HL-60/S4 (cell line): ENCODE measurements around the gene ACAN.

Experiments used
- in situ Hi-C: fragments of 300-500 bp; cut with MboI; formaldehyde crosslinking; loops from 2 replicates; pipeline ENCODE4 v1.14.3; 2022; ENCODE audit warnings: low sequenced_read_pairs

ACAN gene

DNA sequence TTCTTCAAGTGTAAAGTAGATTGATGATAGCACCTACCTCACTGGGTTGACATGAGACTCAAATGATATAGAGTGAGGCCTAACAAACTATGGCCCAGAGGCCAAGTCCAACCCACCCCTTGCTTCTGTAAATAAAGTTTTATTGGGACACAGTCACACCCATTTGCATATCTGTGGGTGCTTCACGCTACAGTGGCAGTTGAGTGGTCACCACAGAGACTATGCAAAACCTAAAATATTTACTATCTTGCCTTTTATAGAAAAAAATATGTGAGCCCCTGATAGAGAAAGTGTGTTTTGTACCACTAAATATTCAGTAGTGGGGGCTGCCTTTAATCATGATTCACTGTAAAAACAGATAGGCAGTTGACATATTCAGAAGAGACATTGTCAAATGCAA is 38.0 kb downstream of the ACAN start:
- in situ Hi-C loops, result no loop called here

DNA sequence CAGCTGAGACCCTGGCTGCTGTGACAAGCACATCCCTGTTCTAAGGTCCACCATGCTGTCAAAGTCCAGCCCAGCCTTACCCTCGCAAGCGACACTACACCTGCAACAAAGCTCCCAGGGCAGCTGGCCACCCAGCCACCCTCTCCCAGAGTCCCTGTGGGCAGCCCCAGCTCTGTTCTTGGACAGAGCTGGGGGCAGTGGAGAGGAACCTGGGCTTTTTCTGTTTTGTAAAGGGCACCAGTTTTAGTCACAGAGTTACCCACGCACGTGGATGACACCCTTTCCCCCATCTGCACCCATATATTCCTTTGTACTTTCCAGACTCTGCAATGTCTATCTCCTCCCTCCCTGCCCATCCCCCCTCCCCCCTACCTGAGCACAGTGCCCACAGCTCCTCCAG is 38.9 kb downstream of the ACAN start:
- in situ Hi-C loops, result no loop called here

DNA sequence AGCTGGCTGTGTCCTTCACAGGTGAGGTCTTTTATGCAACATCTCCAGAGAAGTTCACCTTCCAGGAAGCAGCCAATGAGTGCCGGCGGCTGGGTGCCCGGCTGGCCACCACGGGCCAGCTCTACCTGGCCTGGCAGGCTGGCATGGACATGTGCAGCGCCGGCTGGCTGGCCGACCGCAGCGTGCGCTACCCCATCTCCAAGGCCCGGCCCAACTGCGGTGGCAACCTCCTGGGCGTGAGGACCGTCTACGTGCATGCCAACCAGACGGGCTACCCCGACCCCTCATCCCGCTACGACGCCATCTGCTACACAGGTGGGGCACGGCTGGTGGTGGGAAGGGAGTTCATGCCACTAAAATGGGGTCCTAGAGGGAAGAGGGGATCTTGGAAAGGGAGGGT is 40.1 kb downstream of the ACAN start:
- in situ Hi-C loops, result no loop called here

DNA sequence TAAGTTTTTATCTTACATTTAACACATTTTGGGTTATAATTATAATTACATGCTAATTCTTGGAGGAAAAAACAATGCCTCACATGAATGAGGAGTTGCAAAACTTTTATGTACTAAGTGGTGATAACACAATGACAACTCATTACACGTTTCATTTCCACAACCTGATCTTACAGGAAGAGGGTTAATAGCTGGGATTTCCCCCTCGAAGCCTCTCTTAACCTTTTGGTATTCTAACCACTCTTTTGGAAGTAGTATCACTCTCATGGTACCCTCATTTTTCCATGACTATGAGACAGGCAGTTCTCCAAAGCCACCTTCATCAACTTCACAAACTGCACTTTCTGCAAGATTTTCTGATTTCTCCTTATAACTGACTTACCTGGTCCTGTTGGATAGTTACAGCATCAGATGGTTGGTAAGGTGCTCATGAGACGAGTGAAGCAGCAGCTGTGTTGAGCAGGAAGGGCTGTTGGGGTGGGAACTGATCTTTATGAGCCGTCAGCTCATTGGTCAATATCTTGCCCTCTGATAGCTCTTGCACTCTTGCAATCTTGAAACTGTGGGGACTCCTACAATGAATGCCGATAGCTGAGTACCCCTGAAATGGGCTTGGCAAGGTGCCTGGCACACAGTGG is 41.6 kb downstream of the ACAN start:
- in situ Hi-C loops, result no loop called here

DNA sequence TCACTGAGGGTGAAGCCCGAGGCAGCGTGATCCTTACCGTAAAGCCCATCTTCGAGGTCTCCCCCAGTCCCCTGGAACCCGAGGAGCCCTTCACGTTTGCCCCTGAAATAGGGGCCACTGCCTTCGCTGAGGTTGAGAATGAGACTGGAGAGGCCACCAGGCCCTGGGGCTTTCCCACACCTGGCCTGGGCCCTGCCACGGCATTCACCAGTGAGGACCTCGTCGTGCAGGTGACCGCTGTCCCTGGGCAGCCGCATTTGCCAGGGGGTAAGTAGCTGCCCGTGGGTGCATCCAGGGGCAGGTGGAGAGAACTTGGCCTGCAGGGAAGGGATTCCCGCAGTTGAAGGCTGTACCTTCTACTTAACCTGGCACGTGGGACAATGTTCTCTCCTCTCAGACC is 42.4 kb downstream of the ACAN start:
- in situ Hi-C loops, result no loop called here

DNA sequence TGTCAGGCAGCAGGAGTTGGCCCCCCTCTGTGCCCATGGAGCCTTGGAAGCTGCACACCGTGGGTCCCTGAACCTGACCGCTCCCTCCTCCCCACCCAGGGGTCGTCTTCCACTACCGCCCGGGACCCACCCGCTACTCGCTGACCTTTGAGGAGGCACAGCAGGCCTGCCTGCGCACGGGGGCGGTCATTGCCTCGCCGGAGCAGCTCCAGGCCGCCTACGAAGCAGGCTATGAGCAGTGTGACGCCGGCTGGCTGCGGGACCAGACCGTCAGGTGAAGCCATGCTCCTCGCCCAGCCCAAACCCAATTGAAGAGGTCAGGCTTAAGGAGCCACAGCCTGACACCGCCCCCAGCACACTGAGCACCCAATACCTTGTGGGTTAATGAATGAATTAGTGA is 43.9 kb downstream of the ACAN start:
- in situ Hi-C loops, result no loop called here

DNA sequence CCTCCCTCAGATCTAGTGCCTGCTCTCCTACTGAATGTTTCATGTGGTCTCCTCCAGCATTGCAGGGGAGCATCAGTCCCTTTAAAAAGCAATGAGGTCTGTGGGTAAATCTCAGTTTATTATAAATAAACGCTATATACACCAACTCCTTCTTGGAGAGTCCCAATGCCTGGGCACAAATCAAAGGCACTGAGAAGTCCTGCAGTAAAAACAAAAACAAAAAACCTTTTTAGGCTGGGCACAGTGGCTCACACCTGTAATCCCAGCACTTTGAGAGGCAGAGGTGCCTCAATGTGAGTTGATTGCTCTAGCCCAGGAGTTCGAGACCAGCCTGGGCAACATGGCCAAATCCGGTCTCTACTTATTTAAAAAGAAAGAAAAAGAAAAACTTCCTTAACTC is 45.0 kb downstream of the ACAN start:
- in situ Hi-C loops, result no loop called here

DNA sequence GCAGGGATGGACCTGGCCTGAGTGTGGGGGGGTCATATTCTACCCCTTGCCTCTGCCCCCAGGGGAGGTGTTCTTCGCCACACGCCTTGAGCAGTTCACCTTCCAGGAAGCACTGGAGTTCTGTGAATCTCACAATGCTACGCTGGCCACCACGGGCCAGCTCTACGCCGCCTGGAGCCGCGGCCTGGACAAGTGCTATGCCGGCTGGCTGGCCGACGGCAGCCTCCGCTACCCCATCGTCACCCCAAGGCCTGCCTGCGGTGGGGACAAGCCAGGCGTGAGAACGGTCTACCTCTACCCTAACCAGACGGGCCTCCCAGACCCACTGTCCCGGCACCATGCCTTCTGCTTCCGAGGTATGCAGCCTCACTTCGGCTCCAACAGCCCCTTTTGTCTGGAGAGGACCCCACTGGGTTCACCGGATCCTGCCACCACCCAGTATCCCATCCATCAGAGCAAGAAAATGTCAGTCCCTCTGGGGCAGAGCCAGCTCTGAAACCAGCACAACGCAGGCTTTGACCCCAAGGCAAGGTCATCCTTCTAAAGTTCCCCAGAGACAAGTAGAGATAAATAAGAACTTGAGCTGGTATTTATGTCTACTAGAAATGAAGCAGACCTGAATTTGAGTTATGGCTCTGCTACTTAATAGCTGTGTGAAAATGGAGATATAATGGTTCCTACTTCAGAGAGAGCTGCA is 46.3 kb downstream of the ACAN start:
- in situ Hi-C loops, result no loop called here

DNA sequence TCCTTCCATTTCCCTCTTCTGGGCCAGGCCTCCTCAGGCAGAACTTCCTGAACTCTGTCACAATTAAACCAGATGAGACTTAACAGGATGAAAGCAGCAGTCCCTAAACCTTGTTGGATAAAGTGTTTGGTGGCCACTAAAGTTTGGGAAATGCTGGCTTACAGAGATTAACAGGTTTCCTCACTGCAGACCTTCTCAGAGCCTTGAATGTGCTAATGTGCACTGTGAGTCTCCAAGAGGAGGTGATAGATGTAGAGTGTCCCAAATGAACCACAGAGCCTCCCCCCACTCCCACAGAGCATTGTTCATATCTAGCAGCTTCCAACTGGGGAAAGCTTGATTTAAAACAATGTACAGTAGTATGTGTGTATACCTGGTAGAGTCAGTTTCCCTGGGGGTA is 49.2 kb downstream of the ACAN start:
- in situ Hi-C loops, result no loop called here

DNA sequence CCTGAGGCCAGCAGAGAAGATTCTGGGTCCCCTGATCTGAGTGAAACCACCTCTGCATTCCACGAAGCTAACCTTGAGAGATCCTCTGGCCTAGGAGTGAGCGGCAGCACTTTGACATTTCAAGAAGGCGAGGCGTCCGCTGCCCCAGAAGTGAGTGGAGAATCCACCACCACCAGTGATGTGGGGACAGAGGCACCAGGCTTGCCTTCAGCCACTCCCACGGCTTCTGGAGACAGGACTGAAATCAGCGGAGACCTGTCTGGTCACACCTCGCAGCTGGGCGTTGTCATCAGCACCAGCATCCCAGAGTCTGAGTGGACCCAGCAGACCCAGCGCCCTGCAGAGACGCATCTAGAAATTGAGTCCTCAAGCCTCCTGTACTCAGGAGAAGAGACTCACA is 55.7 kb downstream of the ACAN start:
- in situ Hi-C loops, result no loop called here

DNA sequence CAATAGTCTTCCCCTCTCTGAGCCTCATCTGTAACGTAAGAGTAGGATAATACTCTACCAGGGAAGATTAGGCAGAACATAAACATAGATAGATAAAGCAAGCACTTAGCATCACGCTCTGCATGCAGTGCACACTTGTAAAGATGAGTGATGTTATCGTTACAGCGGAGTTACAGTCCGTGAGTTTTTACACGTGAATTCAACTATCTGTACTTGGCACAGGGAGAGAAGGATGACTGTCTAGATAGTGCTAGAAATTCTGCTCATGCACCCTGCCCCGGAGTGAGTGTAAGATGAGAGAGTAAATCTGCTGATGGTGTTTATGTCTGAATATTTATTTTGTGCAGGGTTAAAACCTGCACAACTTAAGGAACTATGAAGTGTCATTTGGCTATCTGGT is 56.3 kb downstream of the ACAN start:
- in situ Hi-C loops, result no loop called here

DNA sequence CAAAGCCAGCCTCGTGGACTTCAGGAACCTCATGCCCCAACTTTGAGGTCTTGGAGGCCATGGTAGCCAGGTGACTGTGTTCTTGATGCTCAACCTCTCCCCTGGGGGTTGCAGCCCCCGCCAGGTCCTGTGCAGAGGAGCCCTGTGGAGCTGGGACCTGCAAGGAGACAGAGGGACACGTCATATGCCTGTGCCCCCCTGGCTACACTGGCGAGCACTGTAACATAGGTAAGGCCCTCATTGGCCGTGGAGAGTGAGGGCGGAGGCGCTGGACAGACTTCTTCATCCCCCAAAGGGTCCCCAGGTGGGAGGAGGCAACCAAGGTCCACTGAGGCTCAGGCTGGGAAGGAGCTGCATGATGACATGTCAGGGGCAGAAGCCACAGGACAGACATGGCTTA is 57.0 kb downstream of the ACAN start:
- in situ Hi-C loops, result no loop called here

DNA sequence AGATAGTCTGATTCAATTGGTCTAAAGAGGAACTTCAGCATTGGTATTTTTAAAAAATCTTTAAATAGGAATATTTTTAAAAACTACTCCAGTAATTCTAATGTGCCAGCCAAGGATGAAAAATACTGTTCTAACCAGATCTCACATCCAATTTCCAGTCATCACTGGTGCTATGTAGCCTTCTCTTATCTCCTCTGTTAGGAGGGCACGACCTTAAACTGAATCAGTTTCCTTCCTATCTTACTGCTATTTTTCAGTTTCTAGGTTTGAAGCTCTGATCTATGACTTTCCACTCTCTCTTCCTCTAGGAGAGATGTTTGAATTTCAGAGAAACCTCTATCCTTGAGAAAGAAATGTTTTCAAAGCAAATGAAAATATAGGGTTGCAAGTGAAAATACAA is 60.2 kb downstream of the ACAN start:
- in situ Hi-C loops, result no loop called here

DNA sequence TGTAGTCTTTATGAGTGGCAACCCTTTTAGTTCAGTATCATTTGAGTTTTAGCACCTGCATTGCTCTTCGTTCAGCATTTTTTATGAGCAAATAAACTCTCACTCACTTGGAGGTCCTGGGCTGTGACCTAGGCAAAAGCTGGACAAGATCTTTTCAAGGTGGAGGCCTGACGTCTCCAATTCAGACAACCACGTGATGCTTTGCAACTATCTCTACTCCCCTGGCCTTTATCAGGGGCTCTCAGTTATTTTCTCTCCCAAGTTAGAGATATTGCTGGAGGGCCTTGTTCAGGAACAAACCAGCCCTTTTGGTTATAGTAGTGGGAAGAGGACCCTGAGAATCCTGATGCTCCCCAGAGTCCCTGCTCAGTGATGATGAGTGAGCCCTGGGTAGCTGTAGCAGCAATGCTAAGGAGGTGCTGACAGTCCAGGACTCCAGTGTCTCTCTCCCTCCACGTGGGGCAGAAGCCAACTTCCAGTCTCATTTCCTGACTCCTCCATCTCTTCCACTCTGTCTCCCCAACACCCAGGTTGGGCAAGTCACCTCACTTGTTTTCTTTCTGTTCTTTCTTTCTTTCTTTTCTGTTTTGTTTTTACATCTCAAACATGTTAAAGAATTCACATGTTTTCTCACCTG is 61.7 kb downstream of the ACAN start:
- in situ Hi-C loops, result no loop called here

DNA sequence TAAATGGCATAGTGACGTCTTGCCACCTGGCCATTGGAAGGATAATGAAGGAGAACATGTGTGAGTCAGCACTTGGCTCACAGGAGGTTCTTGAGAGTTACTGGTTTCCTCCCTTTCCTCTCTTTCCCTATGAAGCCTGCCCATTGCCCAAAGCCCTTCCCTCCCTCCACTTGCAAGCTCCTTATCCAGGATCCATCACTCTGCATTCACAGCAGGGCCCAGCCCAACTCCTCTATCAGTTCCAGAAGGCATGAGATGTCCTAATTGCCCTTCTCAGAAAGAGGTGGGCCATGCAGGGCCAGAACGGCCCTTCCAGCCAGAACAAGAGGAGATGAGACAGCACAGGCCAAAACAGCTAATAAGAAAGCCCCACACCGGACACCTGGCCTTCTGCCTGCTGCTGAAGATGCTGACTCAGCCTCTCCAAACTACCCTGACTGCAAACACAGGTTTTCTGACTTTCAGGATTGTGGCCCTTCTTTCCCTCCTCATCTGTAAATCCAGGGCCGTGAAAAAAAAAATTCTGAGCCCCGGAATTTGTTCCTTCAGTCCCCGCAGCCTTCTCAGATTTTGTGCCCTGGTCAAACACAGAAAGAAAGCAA is 62.4 kb downstream of the ACAN start:
- in situ Hi-C loops, result no loop called here

DNA sequence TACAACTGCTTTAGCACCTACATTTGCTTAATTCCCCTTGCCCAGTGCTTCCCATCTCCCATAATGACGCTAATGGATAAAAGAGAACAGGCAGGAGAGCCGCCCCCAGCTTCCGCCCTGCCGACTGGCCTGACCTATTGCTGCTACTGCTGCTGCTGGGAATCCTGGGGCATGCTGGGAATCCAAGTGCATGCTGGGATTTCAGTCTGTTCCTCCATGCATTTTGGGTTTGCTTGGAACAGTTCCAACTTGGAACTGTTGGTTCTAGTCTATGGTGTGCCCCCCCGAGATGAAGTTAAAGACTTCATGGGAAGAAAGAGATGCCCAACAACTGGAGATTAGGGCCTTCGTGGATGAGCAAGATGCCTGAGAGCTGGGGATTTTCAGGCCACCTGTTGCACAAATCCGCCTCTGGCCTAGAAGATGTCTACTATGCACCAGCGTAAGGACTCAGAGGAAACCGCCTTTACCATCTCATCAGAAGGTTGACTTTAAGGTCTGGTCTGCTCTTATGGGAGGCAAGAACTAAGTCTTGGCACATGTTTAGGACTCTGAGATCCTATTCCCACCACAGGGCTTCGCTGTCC is 63.2 kb downstream of the ACAN start:
- in situ Hi-C loops, result no loop called here

DNA sequence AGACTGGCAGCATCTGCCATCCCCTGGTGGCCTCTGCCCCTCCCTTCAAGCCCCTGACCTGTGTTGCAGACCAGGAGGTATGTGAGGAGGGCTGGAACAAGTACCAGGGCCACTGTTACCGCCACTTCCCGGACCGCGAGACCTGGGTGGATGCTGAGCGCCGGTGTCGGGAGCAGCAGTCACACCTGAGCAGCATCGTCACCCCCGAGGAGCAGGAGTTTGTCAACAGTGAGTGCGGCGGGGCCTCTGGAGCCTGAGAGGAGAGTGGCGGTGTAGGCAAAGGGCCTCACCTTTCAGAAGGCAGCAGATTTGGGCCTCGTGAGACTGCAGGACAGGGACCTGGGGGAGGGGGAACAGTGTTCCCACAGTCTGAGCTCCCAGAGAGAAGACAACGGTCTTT is 68.1 kb downstream of the ACAN start:
- in situ Hi-C loops, result no loop called here

DNA sequence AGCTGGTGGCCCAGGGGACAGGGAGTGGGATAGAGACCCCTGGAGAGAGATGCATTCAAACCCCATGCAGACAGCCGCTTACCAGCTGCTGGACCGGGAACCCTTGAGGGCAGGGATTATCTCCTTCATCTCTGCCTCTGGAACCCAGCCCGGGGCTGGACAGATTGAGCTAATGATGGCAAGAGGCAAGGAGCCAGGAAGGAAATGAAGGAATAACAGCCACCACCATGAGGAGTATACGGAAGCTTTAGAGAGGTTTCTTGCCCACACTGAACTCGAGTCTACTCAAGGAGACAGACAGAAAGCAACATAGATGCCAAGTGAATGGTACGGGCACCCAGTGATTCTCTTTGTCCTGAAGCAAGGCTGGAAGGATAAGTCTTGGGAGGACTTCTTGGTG is 68.9 kb downstream of the ACAN start:
- in situ Hi-C loops, result no loop called here

DNA sequence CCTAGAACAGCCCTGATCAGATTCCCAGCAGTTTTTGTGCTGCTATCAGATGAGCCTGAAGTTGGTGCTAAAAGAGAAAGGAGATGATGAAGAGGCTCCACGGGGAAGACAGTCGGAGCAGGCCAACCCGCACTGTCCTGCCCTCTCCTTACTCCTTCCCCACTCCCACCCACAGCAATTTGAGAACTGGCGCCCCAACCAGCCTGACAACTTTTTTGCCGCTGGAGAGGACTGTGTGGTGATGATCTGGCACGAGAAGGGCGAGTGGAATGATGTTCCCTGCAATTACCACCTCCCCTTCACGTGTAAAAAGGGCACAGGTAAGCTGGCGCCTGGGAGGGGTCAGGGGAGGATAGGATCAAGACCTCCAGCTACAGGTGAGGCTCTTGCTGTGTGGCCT is 69.5 kb downstream of the ACAN start:
- in situ Hi-C loops, result no loop called here

DNA sequence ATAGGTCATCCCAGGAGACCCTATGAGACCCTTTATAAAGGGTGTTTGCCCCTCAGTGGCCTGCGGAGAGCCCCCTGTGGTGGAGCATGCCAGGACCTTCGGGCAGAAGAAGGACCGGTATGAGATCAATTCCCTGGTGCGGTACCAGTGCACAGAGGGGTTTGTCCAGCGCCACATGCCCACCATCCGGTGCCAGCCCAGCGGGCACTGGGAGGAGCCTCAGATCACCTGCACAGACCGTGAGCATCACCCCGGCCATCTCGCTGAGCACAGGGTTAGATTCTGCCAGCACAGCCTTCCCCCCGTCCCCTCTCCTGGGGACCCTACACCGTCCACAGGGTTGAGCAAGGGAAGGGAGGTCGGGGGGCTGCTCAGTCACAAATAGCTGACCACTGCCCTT is 70.5 kb downstream of the ACAN start:
- in situ Hi-C loops, result no loop called here

DNA sequence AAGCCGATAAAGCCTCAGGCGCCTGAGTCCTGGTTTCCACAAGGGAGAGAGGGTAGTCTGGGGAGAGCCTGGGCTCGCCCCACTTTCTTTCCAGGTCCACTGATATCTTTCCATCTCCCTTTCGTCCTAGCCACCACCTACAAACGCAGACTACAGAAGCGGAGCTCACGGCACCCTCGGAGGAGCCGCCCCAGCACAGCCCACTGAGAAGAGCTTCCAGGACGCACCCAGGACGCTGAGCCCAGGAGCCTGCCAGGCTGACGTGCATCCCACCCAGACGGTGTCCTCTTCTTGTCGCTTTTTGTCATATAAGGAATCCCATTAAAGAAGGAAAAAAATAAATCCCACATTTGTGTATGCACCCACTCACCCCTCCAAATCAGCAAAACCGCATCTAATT is 71.0 kb downstream of the ACAN start:
- in situ Hi-C loops, result no loop called here

DNA sequence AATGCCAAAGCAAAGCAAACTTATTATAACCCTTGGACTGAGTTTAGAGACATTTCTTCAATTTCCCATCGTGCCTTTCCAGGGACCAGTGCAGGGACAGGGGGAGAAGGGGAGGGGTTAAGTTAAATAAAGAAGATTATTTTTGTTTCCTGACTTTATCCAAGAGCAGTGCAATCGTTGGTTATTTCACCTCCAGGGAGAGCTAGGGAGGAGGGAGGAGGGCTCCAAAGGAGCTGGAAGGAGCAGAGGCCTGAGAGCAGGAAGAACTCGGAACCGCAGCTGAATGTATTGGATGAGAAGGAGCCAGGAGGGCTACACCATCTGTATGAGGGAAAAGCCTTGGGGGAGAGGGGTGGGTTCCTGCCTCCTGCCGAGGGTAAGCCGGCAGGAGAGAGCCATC is 71.4 kb downstream of the ACAN start:
- in situ Hi-C loops, result no loop called here
